HepG2 (cell line): ENCODE measurements around the gene TCAIM. TPM values are rescaled to one million over a fixed set of nuclear protein-coding genes. Genes with fewer than 3 reads are reported as not detected.

ENCODE experiments used
- ASH2L ChIP-seq: fragments of 300-600, 200-600 bp; sonication (generic); IDR thresholded peaks from 2 replicates; pipeline ENCODE4 v1.7.0; 2017; ENCODE audit warnings: low read depth, mild to moderate bottlenecking, moderate library complexity, mixed read lengths, low read length; ENCODE audit not compliant: insufficient read length
- ATRX ChIP-seq: sonication (generic); formaldehyde crosslinking; IDR thresholded peaks from 2 replicates; pipeline ENCODE4 v1.4.0; 2020; ENCODE audit warnings: missing genetic modification reagents, borderline replicate concordance
- GFI1 ChIP-seq: sonication (generic); formaldehyde crosslinking; IDR thresholded peaks from 2 replicates; pipeline ENCODE4 v1.5.0; 2020; ENCODE audit warnings: missing genetic modification reagents, mild to moderate bottlenecking, borderline replicate concordance
- HNF1B ChIP-seq: sonication (generic); formaldehyde crosslinking; IDR thresholded peaks from 2 replicates; pipeline ENCODE4 v1.5.1; 2020; ENCODE audit warnings: mild to moderate bottlenecking, moderate library complexity, missing genetic modification reagents
- NFYB ChIP-seq: sonication (generic); formaldehyde crosslinking; IDR thresholded peaks from 2 replicates; pipeline ENCODE4 v1.4.0; 2020; ENCODE audit warnings: missing genetic modification reagents
- RARA ChIP-seq: IDR thresholded peaks from 2 replicates; pipeline ENCODE4 v1.6.1; 2016; ENCODE audit warnings: missing genetic modification reagents, missing compliant biosample characterization
- ZBTB42 ChIP-seq: sonication (generic); formaldehyde crosslinking; IDR thresholded peaks from 2 replicates; pipeline ENCODE4 v1.5.0; 2020; ENCODE audit warnings: mild to moderate bottlenecking, missing genetic modification reagents
- ZFP62 ChIP-seq: sonication (generic); formaldehyde crosslinking; IDR thresholded peaks from 2 replicates; pipeline ENCODE4 v1.4.0; 2020; ENCODE audit warnings: missing genetic modification reagents
- ZNF235 ChIP-seq: sonication (generic); formaldehyde crosslinking; IDR thresholded peaks from 2 replicates; pipeline ENCODE4 v1.8.1; 2023; ENCODE audit warnings: mild to moderate bottlenecking, missing genetic modification reagents, borderline replicate concordance
- ZNF280D ChIP-seq: sonication (generic); formaldehyde crosslinking; IDR thresholded peaks from 2 replicates; pipeline ENCODE4 v1.5.1; 2020; ENCODE audit warnings: mild to moderate bottlenecking, missing genetic modification reagents
- ZNF282 ChIP-seq: fragments of 450-650 bp; IDR thresholded peaks from 2 replicates; pipeline ENCODE4 v1.6.1; 2018; ENCODE audit not compliant: partially characterized antibody
- ZNF431 ChIP-seq: sonication (generic); formaldehyde crosslinking; IDR thresholded peaks from 2 replicates; pipeline ENCODE4 v1.9.0; 2022; ENCODE audit warnings: missing genetic modification reagents, low read depth, mild to moderate bottlenecking, borderline replicate concordance
- ZNF616 ChIP-seq: sonication (generic); formaldehyde crosslinking; IDR thresholded peaks from 2 replicates; pipeline ENCODE4 v1.5.0; 2020; ENCODE audit warnings: low read depth, mild to moderate bottlenecking, missing genetic modification reagents
- ZNF879 ChIP-seq: sonication (generic); formaldehyde crosslinking; IDR thresholded peaks from 2 replicates; pipeline ENCODE4 v1.8.1; 2023; ENCODE audit warnings: missing genetic modification reagents
- polyA plus RNA-seq, 8 experiments: library from polyadenylated mRNA; depleted of rRNA in 3 of 8; stranded (reverse) in 7 of 8; unstranded in 1 of 8; fragments of >200 nt; fragmentation: Illumina TruSeq in 4 of 8; extraction: Trizol in 4 of 8; gene quantifications; 2 replicates each; pipeline versions ENCODE4 v1.2.1 to v1.2.3, GENCODE V29; 2011 to 2016; ENCODE audit warnings: low read depth in 4 of 8, missing spikeins in 1 of 8, mixed read lengths in 1 of 8; ENCODE audit not compliant: insufficient read depth in 1 of 8
- total RNA-seq, 5 experiments: library from RNA; depleted of rRNA; stranded (reverse); fragments of >200 nt; fragmentation: Illumina TruSeq; extraction: Trizol; gene quantifications; 2 replicates each; pipeline ENCODE4 v1.2.3, GENCODE V29; 2016; ENCODE audit warnings: low read depth in 1 of 5
- TF ChIP-seq, protein P1 (sequence below): IDR thresholded peaks from 2 replicates; pipeline ENCODE4 v1.6.1; 2016; ENCODE audit warnings: missing compliant biosample characterization, missing genetic modification reagents, borderline replicate concordance
- TF ChIP-seq, protein P2 (sequence below): IDR thresholded peaks from 2 replicates; pipeline ENCODE4 v1.4.0; 2020; ENCODE audit warnings: mild to moderate bottlenecking, missing genetic modification reagents

Gene TCAIM
- total and polyA plus RNA-seq, 2 of the 13 experiments (the other 11 are each of a cell fraction or from before 2014, with no cell fraction given) = 16.9 to 22.6 TPM

GRCh38 chr3:44439499-44440295 is 101.1 kb downstream of the TCAIM start (continued):
- TF ChIP-seq ZNF431 (CRISPR knock-in tag) = no peak; the same call in 1 of the 2 replicates
- peak; percentile 44; the same call in 1 of the 2 replicates for TF ChIP-seq ZNF280D
- TF ChIP-seq ZNF282 = no peak
- no peak for TF ChIP-seq ZBTB42
- no peak for TF ChIP-seq NFYB (CRISPR knock-in tag)
- peak; percentile 88 for TF ChIP-seq HNF1B (CRISPR knock-in tag)
- peak; percentile 74; the same call in 1 of the 2 replicates for TF ChIP-seq GFI1 (CRISPR knock-in tag)
- no peak for TF ChIP-seq ZNF616 (CRISPR knock-in tag)
- TF ChIP-seq ASH2L = peak; percentile 90
- TF ChIP-seq ZNF235 = 0 out of 2 replicates have a peak, but pooled peaks have one; percentile 53
- TF ChIP-seq ZNF879 (CRISPR knock-in tag) = peak; percentile 63; the same call in 1 of the 2 replicates
- TF ChIP-seq, protein P1, sequence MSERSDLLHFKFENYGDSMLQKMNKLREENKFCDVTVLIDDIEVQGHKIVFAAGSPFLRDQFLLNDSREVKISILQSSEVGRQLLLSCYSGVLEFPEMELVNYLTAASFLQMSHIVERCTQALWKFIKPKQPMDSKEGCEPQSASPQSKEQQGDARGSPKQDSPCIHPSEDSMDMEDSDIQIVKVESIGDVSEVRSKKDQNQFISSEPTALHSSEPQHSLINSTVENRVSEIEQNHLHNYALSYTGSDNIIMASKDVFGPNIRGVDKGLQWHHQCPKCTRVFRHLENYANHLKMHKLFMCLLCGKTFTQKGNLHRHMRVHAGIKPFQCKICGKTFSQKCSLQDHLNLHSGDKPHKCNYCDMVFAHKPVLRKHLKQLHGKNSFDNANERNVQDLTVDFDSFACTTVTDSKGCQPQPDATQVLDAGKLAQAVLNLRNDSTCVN = no peak
- TF ChIP-seq, protein P2, sequence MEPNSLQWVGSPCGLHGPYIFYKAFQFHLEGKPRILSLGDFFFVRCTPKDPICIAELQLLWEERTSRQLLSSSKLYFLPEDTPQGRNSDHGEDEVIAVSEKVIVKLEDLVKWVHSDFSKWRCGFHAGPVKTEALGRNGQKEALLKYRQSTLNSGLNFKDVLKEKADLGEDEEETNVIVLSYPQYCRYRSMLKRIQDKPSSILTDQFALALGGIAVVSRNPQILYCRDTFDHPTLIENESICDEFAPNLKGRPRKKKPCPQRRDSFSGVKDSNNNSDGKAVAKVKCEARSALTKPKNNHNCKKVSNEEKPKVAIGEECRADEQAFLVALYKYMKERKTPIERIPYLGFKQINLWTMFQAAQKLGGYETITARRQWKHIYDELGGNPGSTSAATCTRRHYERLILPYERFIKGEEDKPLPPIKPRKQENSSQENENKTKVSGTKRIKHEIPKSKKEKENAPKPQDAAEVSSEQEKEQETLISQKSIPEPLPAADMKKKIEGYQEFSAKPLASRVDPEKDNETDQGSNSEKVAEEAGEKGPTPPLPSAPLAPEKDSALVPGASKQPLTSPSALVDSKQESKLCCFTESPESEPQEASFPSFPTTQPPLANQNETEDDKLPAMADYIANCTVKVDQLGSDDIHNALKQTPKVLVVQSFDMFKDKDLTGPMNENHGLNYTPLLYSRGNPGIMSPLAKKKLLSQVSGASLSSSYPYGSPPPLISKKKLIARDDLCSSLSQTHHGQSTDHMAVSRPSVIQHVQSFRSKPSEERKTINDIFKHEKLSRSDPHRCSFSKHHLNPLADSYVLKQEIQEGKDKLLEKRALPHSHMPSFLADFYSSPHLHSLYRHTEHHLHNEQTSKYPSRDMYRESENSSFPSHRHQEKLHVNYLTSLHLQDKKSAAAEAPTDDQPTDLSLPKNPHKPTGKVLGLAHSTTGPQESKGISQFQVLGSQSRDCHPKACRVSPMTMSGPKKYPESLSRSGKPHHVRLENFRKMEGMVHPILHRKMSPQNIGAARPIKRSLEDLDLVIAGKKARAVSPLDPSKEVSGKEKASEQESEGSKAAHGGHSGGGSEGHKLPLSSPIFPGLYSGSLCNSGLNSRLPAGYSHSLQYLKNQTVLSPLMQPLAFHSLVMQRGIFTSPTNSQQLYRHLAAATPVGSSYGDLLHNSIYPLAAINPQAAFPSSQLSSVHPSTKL (CRISPR knock-in tag) = peak; percentile 93
- TF ChIP-seq ATRX = no peak
- TF ChIP-seq ZFP62 = no peak
- TF ChIP-seq RARA (CRISPR knock-in tag) = peak; percentile 95
